ENCODE results near the gene MYO9B.
A peak's percentile ranks its signal among the peaks of the same experiment; 100 is the strongest.
"Not testable (repeated sequence)": the region's sequence is repeated elsewhere in the genome, so short reads cannot be mapped to it uniquely, and the experiment has no call there.

The MYO9B gene

GRCh38 chr19:17185590-17185989 is 110.0 kb downstream of the MYO9B start:
- no peak for DNase-seq

GRCh38 chr19:17191736-17192135 is 116.2 kb downstream of the MYO9B start:
- DNase-seq: not testable (repeated sequence)

GRCh38 chr19:17192751-17193150 is 117.2 kb downstream of the MYO9B start:
- DNase-seq: no peak

GRCh38 chr19:17194608-17195007 is 119.0 kb downstream of the MYO9B start:
- no peak for DNase-seq

- no peak for DNase-seq
These were observed 119.5 kb downstream of the MYO9B start for GRCh38 chr19:17195106-17195505.

- no peak for DNase-seq
These were observed 121.0 kb downstream of the MYO9B start for GRCh38 chr19:17196610-17197009.

- DNase-seq: no peak
These were observed 122.1 kb downstream of the MYO9B start for GRCh38 chr19:17197666-17198065.

GRCh38 chr19:17200408-17201079 is 125.0 kb downstream of the MYO9B start:
- no peak for DNase-seq

GRCh38 chr19:17202249-17202648 is 126.7 kb downstream of the MYO9B start:
- DNase-seq: no peak

- no peak for DNase-seq
These were observed 127.1 kb downstream of the MYO9B start for GRCh38 chr19:17202713-17203112.

- DNase-seq: peak; percentile 32
These were observed 129.9 kb downstream of the MYO9B start for GRCh38 chr19:17205237-17206140.

- DNase-seq: no peak
These were observed 131.4 kb downstream of the MYO9B start for GRCh38 chr19:17206736-17207581.

GRCh38 chr19:17209126-17210036 is 133.8 kb downstream of the MYO9B start:
- DNase-seq: peak; percentile 6

- no peak for DNase-seq
These were observed 134.7 kb downstream of the MYO9B start for GRCh38 chr19:17210296-17210695.

- no peak for DNase-seq
These were observed 136.2 kb downstream of the MYO9B start for GRCh38 chr19:17211547-17212446.

GRCh38 chr19:17213334-17213733 is 137.8 kb downstream of the MYO9B start:
- no peak for DNase-seq

- DNase-seq: no peak
These were observed 139.0 kb downstream of the MYO9B start for GRCh38 chr19:17214508-17215126.

- peak; percentile 91 for DNase-seq
These were observed 139.8 kb downstream of the MYO9B start, which contains the start of gene USE1 for GRCh38 chr19:17215127-17215971. Gene USE1, plus strand, starts transcription at chr19:17215357. Its CDS starts 49 bp downstream, at chr19:17215406.

GRCh38 chr19:17216058-17216670 is 140.6 kb downstream of the MYO9B start:
- DNase-seq: peak; percentile 6

Measured in NCI-H2029 (cell line).